GM23248 (cell line): Measurements from ENCODE around the gene C3orf85.

Experiments used
- EZH2 ChIP-seq: fragments of 200-600 bp; sonication (generic); IDR thresholded peaks from 2 replicates; pipeline ENCODE4 v1.6.1; 2018; ENCODE audit warnings: antibody characterized with exemption, mild to moderate bottlenecking; ENCODE audit not compliant: insufficient read depth, poor library complexity, severe bottlenecking
- EZH2phosphoT487 ChIP-seq: fragments of 200-600 bp; sonication (generic); IDR thresholded peaks from 2 replicates; pipeline ENCODE4 v1.6.1; 2018; ENCODE audit warnings: antibody characterized with exemption, moderate library complexity, mild to moderate bottlenecking, low read depth; ENCODE audit not compliant: insufficient read depth

GRCh38 chr3:109114746-109115145 lies 21.8 kb upstream of the C3orf85 start:
- TF ChIP-seq EZH2phosphoT487 (no peak), EZH2 (no peak)
